Measurements from ENCODE around the gene UACA.
"Not testable (repeated sequence)": the region's sequence is repeated elsewhere in the genome, so short reads cannot be mapped to it uniquely, and the experiment has no call there.

Gene UACA

DNA sequence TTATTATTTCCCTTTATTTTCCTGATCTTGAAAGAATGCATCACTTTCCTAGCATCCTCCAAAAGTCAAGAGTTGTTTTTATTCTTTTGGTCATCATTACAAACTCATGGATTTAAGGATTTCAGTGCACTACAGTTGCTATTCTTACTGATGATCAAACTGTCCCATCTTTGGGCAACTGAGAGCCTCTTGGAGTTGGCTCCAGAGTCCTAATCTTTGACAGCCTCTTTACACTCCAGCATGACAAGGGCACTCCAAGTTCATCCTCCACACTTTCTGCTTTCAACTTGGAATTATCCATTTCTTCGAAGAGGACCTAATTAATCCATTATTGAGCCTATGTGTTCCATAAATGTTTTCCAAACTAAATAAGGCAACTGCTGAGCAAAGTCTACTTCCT, 5.7 kb downstream of the UACA start:
- DNase-seq (ENCODE audit: low read depth in 2 of 2) = no peak

DNA sequence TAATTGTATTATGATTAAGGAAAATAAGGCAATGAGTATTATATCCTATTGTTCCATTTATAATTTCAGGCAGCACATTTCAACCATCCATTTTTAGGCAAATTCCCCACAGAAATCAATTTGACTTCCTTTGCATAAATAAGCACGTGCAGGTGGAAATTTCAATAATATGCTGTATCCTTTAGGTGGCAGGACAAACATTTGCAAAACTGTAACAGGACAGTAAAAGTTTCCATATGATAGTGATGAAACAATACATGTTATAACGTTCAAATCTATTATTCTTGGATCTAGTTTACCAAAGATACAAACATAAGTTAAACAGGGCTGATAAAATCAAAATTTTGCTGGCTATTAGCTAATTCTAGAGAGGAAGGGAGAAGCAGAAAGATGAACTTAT, 8.5 kb downstream of the UACA start:
- no peak for DNase-seq (ENCODE audit: low read depth in 2 of 2)

DNA sequence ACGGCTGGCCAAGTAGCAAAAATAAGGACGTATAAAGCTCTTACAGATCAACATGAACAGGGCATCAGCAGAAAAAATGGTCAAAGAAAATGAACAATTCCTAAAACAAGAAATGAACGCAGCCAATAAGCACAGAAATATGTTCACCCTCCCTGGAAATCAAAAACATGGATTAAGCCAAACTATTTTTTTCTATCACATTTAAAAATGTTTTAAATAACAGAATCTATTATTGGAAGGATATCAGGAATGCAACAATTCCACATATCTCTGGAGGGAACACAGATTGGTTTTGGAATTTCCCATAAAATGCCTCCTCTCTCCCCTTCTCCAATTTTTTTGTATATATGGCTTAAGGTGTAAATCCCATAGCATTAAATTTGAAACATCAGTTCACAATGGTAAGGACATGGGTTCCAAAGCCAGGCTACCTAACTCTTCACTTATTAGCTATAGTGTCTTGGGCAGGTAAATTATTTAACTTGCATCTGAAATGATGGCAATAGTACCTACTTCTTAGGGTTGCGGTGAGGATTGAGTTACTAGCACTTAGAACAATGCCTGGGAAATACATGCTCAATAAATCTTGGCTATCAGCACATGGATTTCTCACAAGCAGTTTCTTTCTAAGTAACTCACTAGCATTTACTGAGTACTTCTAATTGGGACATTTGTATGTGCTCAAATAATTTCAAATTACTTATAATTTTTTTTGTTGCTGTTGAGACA, 10.1 kb downstream of the UACA start:
- DNase-seq (ENCODE audit: low read depth in 2 of 2) = no peak

DNA sequence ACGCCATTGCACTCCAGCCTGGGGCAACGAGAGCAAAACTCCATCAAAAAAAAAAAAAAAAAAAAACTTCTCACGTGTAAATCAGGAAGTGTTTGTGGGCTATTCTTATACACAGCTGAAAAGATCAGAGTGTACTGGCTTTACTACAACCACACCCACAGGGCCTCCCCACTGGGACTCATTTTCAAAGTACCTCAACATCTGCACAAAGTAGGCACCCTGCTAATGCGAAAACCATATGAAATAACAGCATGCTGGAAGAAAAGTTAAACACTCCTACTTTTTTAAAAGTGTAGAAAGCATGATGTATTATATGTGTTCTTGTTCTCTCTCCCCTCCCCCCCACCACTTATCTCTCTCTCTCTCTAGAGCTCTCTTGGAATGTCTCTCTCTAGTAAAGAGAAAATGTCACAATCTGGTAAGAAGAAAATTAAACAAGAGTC, 11.1 kb downstream of the UACA start:
- DNase-seq (ENCODE audit: low read depth in 2 of 2) = no peak

DNA sequence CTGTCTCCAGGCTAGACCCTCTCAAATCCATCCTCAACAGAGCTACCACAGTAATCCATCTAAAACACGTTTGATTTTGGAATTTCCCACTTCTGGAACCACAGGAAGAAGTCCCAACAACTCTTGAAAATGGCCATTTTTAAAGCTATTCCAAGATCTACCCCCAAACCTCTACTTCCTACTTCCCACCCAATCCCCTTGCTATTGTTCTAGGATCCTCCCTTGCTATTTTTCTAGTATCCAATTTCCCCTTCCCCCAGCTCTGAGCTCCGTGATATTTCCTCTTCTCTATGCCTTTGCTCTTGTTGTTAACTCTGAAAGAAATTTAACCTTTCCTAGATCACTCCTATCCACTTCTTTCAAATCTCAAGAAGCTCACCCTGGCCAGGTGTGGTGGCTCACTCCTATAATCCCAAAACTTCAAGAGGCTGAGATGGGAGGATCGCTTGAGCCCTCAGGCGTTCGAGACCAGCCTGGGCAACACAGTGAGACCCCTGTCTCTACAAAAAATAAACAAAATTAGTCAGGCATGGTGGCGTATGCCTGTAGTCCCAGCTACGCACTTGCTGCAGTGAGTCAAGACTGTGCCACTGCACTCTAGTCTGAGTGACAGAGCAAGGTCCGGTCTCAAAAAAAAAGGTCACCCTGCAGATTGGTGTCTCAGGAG, 13.0 kb downstream of the UACA start:
- DNase-seq (ENCODE audit: low read depth in 2 of 2) = no peak

DNA sequence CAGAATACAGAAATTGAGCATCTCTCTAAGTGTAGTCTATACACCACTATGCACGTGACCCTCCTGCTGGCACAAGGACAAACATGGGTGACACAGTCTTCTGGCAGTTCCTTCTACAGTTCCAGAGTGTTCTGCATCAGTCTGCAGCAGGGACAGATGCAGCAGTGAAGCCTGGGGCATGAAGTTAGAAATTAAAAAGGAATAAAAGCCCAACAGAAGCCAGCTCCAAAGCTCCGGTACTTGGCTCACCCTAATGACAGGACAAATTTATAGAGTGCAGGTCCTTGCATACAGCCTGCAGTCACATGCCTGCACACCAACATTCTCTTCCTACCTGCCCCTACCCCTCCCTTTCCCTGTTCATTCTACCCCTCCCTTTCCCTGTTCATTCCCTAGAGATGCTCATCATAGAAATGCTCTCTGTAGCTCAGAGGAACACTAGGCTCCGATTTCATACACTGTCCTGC, 15.0 kb downstream of the UACA start:
- no peak for DNase-seq (ENCODE audit: low read depth in 2 of 2)

DNA sequence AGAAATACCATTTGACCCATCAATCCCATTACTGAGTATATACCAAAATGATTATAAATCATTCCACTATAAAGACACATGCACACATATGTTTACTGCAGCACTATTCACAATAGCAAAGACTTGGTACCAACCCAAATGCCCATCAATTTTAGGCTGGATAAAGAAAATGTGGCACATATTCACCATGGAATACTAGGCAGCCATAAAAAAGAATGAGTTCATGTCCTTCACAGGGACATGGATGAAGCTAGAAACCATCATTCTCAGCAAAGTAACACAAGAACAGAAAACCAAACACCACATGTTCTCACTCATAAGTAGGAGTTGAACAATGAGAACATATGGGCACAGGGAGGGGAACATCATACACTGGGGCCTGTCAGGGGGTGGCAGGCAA, 16.8 kb downstream of the UACA start:
- not testable (repeated sequence) for DNase-seq (ENCODE audit: low read depth in 2 of 2)

DNA sequence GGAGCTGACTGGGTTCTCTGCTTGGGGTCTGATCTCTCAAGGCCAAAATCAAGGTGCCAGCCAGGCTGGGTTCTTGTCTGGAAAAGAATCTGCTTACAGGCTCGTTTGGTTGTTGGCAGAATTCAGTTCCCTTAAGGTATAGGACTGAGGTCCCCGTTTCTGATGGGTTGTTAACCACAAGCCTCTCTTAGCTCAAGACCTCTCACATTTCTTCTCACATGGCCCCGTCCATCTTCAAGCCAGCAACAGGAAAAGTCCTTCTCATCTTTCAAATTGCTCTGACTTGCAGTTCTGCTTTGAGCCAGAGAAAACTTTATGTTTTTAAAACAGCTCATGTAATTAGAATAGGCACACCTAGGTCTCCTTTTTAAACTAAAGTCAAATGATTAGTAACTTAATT, 20.4 kb downstream of the UACA start:
- DNase-seq (ENCODE audit: low read depth in 2 of 2) = no peak

DNA sequence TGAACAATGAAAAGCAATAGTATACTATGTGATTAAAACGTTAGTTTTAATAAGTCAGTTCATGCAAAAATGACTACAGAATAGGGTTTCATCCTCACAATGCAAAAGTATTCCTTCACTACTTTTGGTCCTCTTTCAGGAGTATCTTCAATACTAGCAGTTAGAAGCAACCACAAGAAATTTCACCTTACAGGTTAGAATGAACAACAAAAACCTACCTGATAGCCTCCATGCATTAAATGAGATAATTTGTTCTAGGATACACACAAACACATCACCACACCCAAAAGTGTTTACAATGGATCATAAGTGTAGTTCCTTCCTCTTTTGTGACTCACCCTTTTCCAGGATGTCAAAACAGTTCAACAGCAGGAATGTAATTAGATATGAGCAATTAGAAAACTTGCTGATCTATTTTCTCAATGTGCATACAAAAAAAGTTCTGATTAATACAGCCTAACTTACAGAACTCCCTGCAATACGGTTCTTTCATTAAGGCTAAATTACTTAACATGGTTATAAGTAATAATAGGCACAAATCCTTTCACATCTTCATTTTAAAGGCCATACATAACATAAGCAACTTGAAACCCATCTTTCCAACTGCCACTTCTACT, 21.6 kb downstream of the UACA start:
- DNase-seq (ENCODE audit: low read depth in 2 of 2) = no peak

DNA sequence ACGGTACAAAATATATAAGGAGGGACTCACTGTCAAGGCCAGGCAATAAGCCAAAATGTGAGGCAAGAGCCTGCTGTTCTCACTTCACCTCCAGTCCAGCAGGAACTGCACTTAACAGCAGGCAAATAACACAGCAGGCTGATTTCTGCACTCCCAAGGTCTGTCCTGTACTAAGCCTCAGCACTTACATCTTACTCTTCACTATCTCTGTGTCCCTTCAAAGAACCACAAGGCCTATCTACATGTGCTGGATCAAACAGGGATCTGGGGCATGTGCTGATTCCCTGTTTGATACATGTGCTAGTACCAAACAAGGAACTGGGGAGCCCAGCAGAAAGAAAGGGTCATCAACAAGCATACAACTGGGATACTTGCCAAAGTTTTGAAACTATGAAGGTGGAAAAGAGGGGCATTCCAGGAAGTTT, 22.2 kb downstream of the UACA start:
- no peak for DNase-seq (ENCODE audit: low read depth in 2 of 2)

DNA sequence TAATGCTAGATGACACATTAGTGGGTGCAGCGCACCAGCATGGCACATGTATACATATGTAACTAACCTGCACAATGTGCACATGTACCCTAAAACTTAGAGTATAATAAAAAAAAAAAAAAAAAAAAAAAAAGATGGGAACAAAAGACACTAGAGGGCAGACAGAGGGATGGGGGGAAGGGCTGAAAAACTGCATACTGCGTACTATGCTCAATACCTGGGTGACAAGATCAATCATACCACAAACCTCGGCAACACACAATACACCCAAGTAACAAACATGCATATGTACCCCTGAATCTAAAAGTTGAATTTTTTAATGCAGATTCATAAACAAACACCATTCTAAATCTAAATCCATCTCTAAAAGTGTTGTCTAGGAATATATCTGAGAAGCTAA, 28.3 kb downstream of the UACA start:
- DNase-seq (ENCODE audit: low read depth in 2 of 2) = not testable (repeated sequence)

DNA sequence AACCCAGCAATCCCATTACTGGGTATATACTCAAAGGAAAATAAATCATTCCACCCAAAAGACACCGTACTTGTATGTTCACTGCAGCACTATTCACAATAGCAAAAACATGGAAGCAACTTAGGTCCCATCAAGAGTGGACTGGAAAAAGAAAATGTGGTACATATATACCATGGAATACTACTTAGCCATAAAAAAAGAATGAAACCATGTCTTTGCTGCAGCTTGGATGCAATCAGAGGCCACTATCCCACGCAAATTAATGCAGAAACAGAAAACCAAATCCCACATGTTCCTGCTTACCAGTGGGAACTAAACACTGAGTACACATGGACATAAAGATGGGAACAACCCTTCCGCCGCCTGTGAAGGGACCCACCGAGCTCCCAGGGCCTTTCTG, 34.2 kb downstream of the UACA start:
- DNase-seq (ENCODE audit: low read depth in 2 of 2) = no peak

DNA sequence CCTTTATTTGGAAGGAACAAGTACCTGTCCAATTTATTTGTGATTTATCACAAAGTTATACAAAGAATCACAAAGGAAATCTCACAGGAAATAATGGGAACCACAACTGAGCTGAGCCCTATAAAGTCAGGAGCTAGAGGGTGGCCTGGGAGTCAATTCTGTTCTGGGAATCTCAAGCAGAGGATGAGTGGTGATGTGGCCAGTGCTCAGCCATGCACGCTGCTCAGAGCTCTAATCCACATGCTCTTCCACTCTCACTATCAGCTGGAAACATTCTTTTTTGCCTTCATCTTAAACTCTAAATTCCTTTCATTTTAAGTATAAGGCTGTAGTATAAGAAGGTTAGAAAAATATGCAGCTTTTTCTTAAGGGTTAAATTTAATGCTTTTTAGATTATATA, 36.6 kb downstream of the UACA start:
- DNase-seq (ENCODE audit: low read depth in 2 of 2) = no peak

DNA sequence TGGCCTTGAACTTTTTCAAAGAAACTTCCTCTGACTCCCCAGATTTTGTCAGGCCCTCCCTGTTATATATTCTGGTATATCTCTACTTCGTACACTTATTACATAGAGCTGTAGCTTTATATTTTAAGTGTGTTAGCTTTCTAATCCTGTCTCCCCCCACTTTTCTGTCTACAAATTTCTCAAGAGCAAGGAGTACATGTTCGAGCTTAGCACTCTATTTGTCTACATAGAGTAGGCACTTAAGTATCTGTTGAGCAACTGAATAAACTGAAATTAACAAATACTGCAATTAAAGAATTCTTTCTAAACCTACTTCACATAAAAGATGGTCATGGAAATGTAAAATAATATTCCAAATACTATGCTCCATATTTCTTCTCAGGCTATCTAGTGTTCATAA, 39.4 kb downstream of the UACA start:
- DNase-seq (ENCODE audit: low read depth in 2 of 2) = no peak

DNA sequence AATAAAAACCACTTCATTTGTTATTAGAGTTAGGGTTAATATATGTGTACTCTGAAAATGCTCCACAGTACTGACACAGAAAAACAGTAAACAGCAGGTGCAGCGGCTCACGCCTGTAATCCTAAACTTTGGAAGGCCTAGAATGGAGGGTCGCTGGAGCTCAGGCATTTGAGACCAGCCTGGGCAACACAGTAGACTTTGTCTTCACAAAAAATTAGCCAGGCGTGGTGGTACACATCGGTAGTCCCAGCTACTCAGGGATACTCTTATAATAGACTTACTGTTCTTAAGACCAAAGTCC, 40.3 kb downstream of the UACA start:
- DNase-seq (ENCODE audit: low read depth in 2 of 2) = no peak

DNA sequence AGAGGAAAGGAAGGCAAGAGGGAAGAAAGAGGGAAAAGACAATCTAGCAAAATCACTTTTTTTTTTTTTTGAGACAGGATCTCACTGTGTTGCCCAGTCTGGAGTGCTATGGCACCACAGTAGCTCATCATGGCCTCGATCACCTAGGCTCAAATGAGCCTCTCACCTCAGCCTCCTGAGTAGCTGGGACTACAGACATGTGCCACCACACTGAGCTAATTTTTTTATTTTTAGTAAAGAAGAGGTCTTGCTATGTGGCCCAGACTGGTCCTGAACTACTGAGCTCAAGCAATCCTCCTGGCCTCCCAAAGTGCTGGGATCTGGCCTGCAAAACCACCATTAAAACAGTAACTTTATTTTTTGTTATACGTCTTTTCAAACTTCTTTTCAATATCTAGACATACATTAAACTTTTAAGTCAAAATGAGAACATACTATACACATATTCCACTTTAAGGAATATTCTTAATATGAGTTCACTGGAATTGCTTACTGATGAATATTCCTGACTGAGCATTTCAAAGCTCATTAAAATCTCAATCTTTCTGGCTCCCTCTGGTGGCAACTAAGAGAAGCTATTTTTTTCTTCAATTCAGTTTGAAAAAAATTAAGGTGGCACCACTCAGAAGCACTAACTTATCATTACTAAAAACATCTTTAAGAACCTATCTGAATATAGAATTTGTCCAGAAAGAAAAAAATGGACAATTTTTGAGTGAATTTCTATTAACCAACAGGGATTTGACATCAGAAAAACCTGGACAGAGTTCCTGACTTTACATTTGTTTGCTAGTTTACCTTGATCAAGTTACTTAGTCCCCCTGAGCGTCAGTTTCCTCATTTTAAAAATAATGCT, 40.9 kb downstream of the UACA start:
- no peak for DNase-seq (ENCODE audit: low read depth in 2 of 2)

DNA sequence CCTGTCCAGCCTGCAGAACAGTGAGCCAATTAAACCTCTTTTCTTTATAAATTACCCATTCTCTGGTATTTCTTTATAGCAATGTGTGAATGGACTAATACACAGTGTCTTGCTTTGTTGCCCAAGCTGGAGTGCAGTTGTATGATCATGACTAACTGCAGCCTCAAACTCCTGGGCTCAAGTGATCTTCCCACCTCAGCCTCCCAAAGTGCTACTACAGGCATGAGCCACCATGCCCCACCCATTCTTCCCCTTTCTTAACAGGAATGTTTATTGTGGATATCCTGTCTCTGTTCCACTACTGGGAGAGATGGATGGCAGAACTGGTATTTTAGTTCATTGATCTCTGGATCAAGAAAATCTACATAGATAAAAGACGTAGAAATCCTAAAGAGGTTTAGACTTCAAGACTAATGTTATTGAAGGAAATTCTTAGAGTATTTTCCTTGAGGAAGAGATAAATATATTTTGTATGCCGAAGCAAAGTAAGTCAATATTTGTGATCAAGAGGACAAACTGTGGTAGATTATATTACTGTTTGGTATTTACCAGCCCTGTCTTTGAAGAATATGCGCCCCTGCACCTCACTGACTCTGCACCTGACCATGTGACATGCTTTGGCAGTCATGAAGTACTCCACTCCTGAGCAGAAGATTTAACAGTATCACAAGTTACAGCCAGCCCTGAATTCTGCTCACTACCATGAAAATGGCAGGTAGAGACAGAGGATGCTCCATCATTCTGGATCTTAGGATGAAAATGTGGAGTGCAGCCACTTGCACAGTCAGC, 42.9 kb downstream of the UACA start:
- no peak for DNase-seq (ENCODE audit: low read depth in 2 of 2)

DNA sequence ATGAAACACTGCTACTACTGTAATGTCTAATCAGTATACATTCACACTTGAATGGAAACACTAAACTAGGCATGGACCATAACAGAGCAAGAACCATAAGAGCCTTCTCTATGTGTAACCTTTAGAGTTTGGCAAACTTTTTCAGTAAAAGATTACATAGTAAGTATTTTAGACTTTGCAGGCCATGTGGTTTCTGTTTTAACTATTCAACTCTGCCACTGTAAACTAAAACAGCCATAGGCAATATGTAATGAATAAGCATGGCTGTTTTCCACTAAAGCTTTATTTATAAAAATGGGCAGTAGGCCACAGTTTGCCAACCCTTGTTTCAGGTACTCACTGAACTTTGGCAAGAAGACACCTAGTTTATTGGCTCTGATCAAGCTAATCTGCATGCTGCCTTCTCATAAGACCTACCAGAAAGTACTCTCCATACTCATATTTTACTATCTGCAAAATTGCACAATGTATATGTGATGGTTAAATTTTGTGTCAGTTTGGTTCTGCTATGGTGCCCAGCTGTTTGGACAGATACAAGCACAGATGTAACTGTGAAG, 46.0 kb downstream of the UACA start:
- DNase-seq (ENCODE audit: low read depth in 2 of 2) = no peak

DNA sequence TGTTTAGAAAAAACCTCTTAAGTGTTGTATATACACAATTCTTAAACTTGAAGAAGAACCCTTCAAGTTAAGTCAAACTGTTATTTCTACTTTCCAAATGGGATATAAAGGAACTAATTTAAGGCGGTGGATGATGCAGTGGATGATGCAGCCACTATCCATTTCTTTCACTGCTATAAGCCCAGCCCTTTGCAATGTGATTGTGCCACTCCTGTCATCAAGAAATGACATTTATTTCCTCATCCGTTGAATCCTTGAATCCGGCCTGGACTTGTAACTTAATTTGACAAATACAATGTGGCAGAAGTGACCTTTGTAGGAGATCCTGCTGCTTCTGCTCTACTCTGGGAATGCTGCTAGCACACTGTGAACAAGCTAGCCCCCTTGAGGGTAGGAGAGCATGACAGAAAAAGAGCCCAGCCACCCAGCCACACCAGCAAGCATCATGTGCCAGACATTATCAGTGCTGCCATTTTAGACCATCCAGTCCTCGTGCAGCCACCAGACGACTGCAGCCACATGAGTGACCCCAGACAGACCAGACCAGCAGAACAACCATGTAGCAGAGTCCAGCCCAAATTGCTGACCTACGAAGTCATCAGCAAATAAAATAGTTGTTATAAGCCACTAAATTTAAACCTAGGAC, 47.4 kb downstream of the UACA start:
- DNase-seq (ENCODE audit: low read depth in 2 of 2) = no peak

DNA sequence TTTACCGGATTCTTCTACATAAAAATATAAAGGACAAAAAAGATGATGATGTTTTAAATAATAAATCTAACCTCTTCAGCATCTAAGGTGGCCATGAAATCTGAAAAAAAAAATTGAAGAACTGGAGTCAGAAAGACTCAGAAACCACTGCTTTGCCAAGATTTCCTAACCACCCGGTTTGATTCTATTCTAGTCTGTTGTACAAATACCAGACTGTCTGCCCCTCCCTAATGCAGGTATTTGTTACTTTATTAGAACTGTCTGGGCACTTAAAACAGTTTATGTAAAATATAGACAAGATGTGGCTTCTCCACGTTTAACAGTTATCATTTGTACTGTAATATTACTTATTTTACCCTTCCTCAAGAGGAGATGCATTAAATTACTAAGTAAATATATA, 48.8 kb downstream of the UACA start:
- no peak for DNase-seq (ENCODE audit: low read depth in 2 of 2)

DNA sequence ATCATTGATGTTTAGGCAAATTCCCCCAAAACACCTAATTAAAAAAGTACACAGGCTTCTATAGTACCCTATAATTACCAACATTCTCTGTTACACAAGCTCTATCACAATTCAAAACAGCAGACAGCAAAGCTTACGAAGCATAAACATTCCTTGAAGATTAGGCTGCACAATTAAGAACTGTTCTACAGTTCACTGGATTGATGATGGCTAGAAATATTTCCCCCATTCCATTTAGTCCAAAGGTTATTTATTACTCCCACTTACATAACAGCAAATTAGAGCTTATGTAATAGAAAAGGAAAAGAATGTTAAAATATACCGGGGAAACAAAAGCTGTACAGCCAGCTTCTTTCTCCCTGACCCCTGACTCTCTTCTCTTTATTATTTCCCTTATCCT, 49.3 kb downstream of the UACA start:
- DNase-seq (ENCODE audit: low read depth in 2 of 2) = no peak

Measured in stimulated activated CD8-positive, alpha-beta memory T cell treated with anti-CD3 and anti-CD28 coated beads, Interleukin-2, amount 100 ng/mL, for 48 hours (primary cell).